ENCODE results near the gene SLC7A11. TPM values are rescaled to one million over a fixed set of nuclear protein-coding genes. Genes with fewer than 3 reads are reported as not detected.

SLC7A11 gene
- total RNA-seq, 1 donor from 2014 or later: 33.8 TPM

GRCh38 chr4:138279286-138279685, 37.1 kb upstream of the SLC7A11 start:
- peaks cover 5% of the 10 kb centered on the region for H3K4me1 Mint-ChIP-seq (ENCODE audit: low read depth, unreplicated experiment)
- no peak overlapping the region for H3K9ac ChIP-seq (ENCODE audit: low read length)
- H2AFZ ChIP-seq (ENCODE audit: low read depth, low read length): no peak overlapping the region
- no peaks in the 10 kb centered on the region for H3K9me3 ChIP-seq (ENCODE audit: insufficient read depth, low read depth, low read length)
- no peak overlapping the region for H3K27ac Mint-ChIP-seq (ENCODE audit: unreplicated experiment)
- FAIRE-seq (peak; percentile 43), DNase-seq (ENCODE audit: low read depth) (no peak)
- no peaks in the 10 kb centered on the region for H3K9me3 Mint-ChIP-seq (ENCODE audit: unreplicated experiment)
- H3K36me3 Mint-ChIP-seq (ENCODE audit: low read depth, unreplicated experiment): no peaks in the 10 kb centered on the region
- H3K4me2 ChIP-seq (ENCODE audit: low read length): no peak overlapping the region
- peaks cover 9% of the 10 kb centered on the region for H3K4me1 ChIP-seq (ENCODE audit: insufficient read depth, low read length)
- no peaks in the 10 kb centered on the region for H3K27me3 ChIP-seq (ENCODE audit: insufficient read depth, low read length)
- no peak for TF ChIP-seq CTCF (IDR thresholded peaks at IDR 0.05; ENCODE audit: insufficient read depth, low read depth, low read length)
- no peak for TF ChIP-seq EZH2 (IDR thresholded peaks at IDR 0.05; ENCODE audit: insufficient read depth, low read length)
- no peak overlapping the region for H3K27ac ChIP-seq (ENCODE audit: low read depth, low read length)
- H3K36me3 ChIP-seq (ENCODE audit: insufficient read depth, low read length): no peaks in the 10 kb centered on the region
- no peaks in the 10 kb centered on the region for H4K20me1 ChIP-seq (ENCODE audit: insufficient read depth, low read length)
- H3K4me3 Mint-ChIP-seq (ENCODE audit: unreplicated experiment): no peak overlapping the region
- no peaks in the 10 kb centered on the region for H3K79me2 ChIP-seq (ENCODE audit: insufficient read depth, low read length)
- H3K4me3 ChIP-seq (ENCODE audit: insufficient read depth, low read depth, low read length): no peak overlapping the region
- H3K27me3 Mint-ChIP-seq (ENCODE audit: low read depth, unreplicated experiment): no peaks in the 10 kb centered on the region

- no peaks in the 10 kb centered on the region for H3K27me3 Mint-ChIP-seq (ENCODE audit: low read depth, unreplicated experiment)
- Histone ChIP-seq H3K4me1 (ENCODE audit: insufficient read depth, low read length) (peaks cover 9% of the 10 kb centered on the region), H3K4me2 (ENCODE audit: low read length) (no peak overlapping the region), H3K4me3 (ENCODE audit: insufficient read depth, low read depth, low read length) (no peak overlapping the region), H3K79me2 (ENCODE audit: insufficient read depth, low read length) (no peaks in the 10 kb centered on the region), H3K9ac (ENCODE audit: low read length) (no peak overlapping the region), H3K27ac (ENCODE audit: low read depth, low read length) (no peak overlapping the region), H2AFZ (ENCODE audit: low read depth, low read length) (no peak overlapping the region), H3K27me3 (ENCODE audit: insufficient read depth, low read length) (no peaks in the 10 kb centered on the region), H3K9me3 (ENCODE audit: insufficient read depth, low read depth, low read length) (no peaks in the 10 kb centered on the region), H3K36me3 (ENCODE audit: insufficient read depth, low read length) (no peaks in the 10 kb centered on the region), H4K20me1 (ENCODE audit: insufficient read depth, low read length) (no peaks in the 10 kb centered on the region)
- no peak for FAIRE-seq
- no peak for DNase-seq (ENCODE audit: low read depth)
- H3K27ac Mint-ChIP-seq (ENCODE audit: unreplicated experiment): peak overlapping the region; percentile 59
- H3K36me3 Mint-ChIP-seq (ENCODE audit: low read depth, unreplicated experiment): no peaks in the 10 kb centered on the region
- TF ChIP-seq CTCF (IDR thresholded peaks at IDR 0.05; ENCODE audit: insufficient read depth, low read depth, low read length) (no peak), EZH2 (IDR thresholded peaks at IDR 0.05; ENCODE audit: insufficient read depth, low read length) (no peak)
- no peak overlapping the region for H3K4me3 Mint-ChIP-seq (ENCODE audit: unreplicated experiment)
- H3K9me3 Mint-ChIP-seq (ENCODE audit: unreplicated experiment): no peaks in the 10 kb centered on the region
- H3K4me1 Mint-ChIP-seq (ENCODE audit: low read depth, unreplicated experiment): peaks cover 5% of the 10 kb centered on the region
Observed at GRCh38 chr4:138277133-138277532, 35.0 kb upstream of the SLC7A11 start.

- TF ChIP-seq CTCF (IDR thresholded peaks at IDR 0.05; ENCODE audit: insufficient read depth, low read depth, low read length) (no peak), EZH2 (IDR thresholded peaks at IDR 0.05; ENCODE audit: insufficient read depth, low read length) (no peak)
- Histone ChIP-seq H3K79me2 (ENCODE audit: insufficient read depth, low read length) (no peaks in the 10 kb centered on the region), H3K27ac (ENCODE audit: low read depth, low read length) (peak overlapping the region; percentile 72), H3K4me1 (ENCODE audit: insufficient read depth, low read length) (peaks cover 9% of the 10 kb centered on the region), H3K27me3 (ENCODE audit: insufficient read depth, low read length) (no peaks in the 10 kb centered on the region), H4K20me1 (ENCODE audit: insufficient read depth, low read length) (no peaks in the 10 kb centered on the region), H2AFZ (ENCODE audit: low read depth, low read length) (no peak overlapping the region), H3K36me3 (ENCODE audit: insufficient read depth, low read length) (no peaks in the 10 kb centered on the region), H3K4me3 (ENCODE audit: insufficient read depth, low read depth, low read length) (no peak overlapping the region), H3K4me2 (ENCODE audit: low read length) (peak overlapping the region; percentile 3), H3K9ac (ENCODE audit: low read length) (peak overlapping the region; percentile 41), H3K9me3 (ENCODE audit: insufficient read depth, low read depth, low read length) (no peaks in the 10 kb centered on the region)
- H3K4me1 Mint-ChIP-seq (ENCODE audit: low read depth, unreplicated experiment): peaks cover 5% of the 10 kb centered on the region
- no peaks in the 10 kb centered on the region for H3K27me3 Mint-ChIP-seq (ENCODE audit: low read depth, unreplicated experiment)
- H3K9me3 Mint-ChIP-seq (ENCODE audit: unreplicated experiment): no peaks in the 10 kb centered on the region
- H3K4me3 Mint-ChIP-seq (ENCODE audit: unreplicated experiment): no peak overlapping the region
- H3K36me3 Mint-ChIP-seq (ENCODE audit: low read depth, unreplicated experiment): no peaks in the 10 kb centered on the region
- peak; percentile 93 for FAIRE-seq
- H3K27ac Mint-ChIP-seq (ENCODE audit: unreplicated experiment): peak overlapping the region; percentile 84
- DNase-seq (ENCODE audit: low read depth): peak; percentile 84
Observed at GRCh38 chr4:138275963-138276621, 33.9 kb upstream of the SLC7A11 start.

Data from astrocyte (in vitro differentiated cells and primary cell).